Measurements from ENCODE around the gene PTPRM. TPM values are rescaled to one million over a fixed set of nuclear protein-coding genes. Genes with fewer than 3 reads are reported as not detected.

PTPRM gene
- total RNA-seq, 1 experiment from 2014 or later = 14.5 TPM

DNA sequence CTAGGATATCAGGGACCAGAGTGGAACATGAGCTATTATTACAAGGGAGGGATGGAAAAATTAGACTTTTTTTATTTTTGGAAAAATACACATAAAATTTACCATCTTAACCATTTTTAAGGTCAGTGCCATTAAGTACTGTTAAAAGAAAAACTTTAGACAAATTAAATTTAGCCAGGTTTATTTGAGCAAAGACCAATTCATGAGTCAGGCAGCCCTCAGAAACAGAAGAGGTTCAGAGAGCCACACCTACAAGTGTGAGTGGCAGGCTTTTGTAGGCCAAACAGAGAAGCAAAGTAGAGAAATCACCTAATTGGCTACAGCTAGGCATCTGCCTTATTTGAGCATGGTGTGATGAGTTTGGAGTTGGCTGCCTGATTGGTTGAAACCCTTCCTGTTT is 740.8 kb downstream of the PTPRM start:
- TF ChIP-seq JUND (IDR thresholded peaks at IDR 0.05) = no peak
- TF ChIP-seq CBX3 (IDR thresholded peaks at IDR 0.05; ENCODE audit: low read depth) = no peak
- TF ChIP-seq POLR2AphosphoS5 (IDR thresholded peaks at IDR 0.05; ENCODE audit: low read depth, low read length) = no peak
- no peak for TF ChIP-seq ELF1 (IDR thresholded peaks at IDR 0.05; ENCODE audit: borderline replicate concordance, low read depth)
- TF ChIP-seq, protein P1, sequence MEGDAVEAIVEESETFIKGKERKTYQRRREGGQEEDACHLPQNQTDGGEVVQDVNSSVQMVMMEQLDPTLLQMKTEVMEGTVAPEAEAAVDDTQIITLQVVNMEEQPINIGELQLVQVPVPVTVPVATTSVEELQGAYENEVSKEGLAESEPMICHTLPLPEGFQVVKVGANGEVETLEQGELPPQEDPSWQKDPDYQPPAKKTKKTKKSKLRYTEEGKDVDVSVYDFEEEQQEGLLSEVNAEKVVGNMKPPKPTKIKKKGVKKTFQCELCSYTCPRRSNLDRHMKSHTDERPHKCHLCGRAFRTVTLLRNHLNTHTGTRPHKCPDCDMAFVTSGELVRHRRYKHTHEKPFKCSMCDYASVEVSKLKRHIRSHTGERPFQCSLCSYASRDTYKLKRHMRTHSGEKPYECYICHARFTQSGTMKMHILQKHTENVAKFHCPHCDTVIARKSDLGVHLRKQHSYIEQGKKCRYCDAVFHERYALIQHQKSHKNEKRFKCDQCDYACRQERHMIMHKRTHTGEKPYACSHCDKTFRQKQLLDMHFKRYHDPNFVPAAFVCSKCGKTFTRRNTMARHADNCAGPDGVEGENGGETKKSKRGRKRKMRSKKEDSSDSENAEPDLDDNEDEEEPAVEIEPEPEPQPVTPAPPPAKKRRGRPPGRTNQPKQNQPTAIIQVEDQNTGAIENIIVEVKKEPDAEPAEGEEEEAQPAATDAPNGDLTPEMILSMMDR (IDR thresholded peaks at IDR 0.05 in 2 of 3, conservative IDR thresholded peaks at IDR 0.05 in 1 of 3; ENCODE audit: borderline replicate concordance in 1 of 3, insufficient read depth in 1 of 3, low read depth in 2 of 3, low read length in 2 of 3) = no peak
- no peak for TF ChIP-seq SP1 (IDR thresholded peaks at IDR 0.05; ENCODE audit: low read depth)
- TF ChIP-seq, protein P2, sequence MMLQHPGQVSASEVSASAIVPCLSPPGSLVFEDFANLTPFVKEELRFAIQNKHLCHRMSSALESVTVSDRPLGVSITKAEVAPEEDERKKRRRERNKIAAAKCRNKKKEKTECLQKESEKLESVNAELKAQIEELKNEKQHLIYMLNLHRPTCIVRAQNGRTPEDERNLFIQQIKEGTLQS (IDR thresholded peaks at IDR 0.05) = no peak
- no peak for TF ChIP-seq EZH2 (IDR thresholded peaks at IDR 0.05)
- TF ChIP-seq RAD21 (IDR thresholded peaks at IDR 0.05; ENCODE audit: low read depth) = no peak
- intact Hi-C loops (cut with micrococcal nuclease) = no loop called here
- H3K9ac ChIP-seq (ENCODE audit: low read length) = no peak overlapping the region
- H3K4me1 ChIP-seq (ENCODE audit: control insufficient read depth in 1 of 2, insufficient read depth in 2 of 2, low read length in 2 of 2) = no peaks in the 10 kb centered on the region
- no peak for DNase-seq (ENCODE audit: low read depth, low spot score)
- POLR2A ChIA-PET = no interaction called here
- no peak overlapping the region for H3K4me3 ChIP-seq (replicated peaks in 1 of 2; ENCODE audit: low read depth in 1 of 2, low read length in 2 of 2)
- H3K36me3 ChIP-seq (ENCODE audit: control insufficient read depth in 1 of 2, insufficient read depth in 2 of 2, low read length in 2 of 2) = no peaks in the 10 kb centered on the region
- no peak overlapping the region for H3K4me2 ChIP-seq (ENCODE audit: low read length)
- no peaks in the 10 kb centered on the region for H3K9me3 ChIP-seq (ENCODE audit: control insufficient read depth in 1 of 2, insufficient read depth in 1 of 2, low read depth in 1 of 2, low read length in 2 of 2)
- ATAC-seq = peak; percentile 55; the same call in 1 of the 2 replicates
- H3K79me2 ChIP-seq (ENCODE audit: insufficient read depth, low read length) = no peaks in the 10 kb centered on the region
- CTCF ChIA-PET = no interaction called here
- no peaks in the 10 kb centered on the region for H4K20me1 ChIP-seq (ENCODE audit: insufficient read depth)
- no peak overlapping the region for H2AFZ ChIP-seq (ENCODE audit: low read depth, low read length, poor library complexity, severe bottlenecking)
- RAD21 ChIA-PET (ENCODE audit: low non-redundant PET in 1 of 2, low total read pairs in 2 of 2, uncharacterized antibody in 2 of 2, unreplicated experiment in 2 of 2) = no interaction called here
- no peaks in the 10 kb centered on the region for H3K27me3 ChIP-seq (ENCODE audit: insufficient read depth, low read length)
- H3K27ac ChIP-seq (ENCODE audit: low read depth, low read length) = no peak overlapping the region
- no peaks in the 10 kb centered on the region for H3K9me2 ChIP-seq (ENCODE audit: insufficient read depth)
- no TSS peak for BruUV-seq (replicated peaks)

DNA sequence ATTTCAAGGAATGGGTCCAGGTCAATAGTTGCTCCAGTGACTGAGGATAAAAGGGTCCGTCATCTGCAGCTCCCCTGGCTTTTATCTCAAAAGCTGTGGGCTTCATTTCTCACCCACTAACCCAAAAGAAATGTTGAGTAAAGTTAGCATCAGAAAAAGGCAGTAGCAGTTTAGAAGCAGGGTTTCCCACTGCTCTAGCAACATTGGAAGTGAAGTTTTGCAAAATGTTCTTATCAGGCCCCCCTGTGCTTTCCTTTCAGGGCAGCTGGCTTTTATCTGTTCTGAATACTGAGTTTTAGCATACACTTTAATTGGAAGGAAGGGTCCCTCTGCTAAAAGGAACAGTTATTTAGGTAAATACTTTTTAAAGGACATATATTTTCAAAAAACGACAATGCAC is 745.9 kb downstream of the PTPRM start:
- CTCF ChIA-PET = no interaction called here
- H2AFZ ChIP-seq (ENCODE audit: low read depth, low read length, poor library complexity, severe bottlenecking) = no peak overlapping the region
- H3K4me2 ChIP-seq (ENCODE audit: low read length) = no peak overlapping the region
- H3K36me3 ChIP-seq (ENCODE audit: control insufficient read depth in 1 of 2, insufficient read depth in 2 of 2, low read length in 2 of 2) = no peaks in the 10 kb centered on the region
- H3K4me3 ChIP-seq (replicated peaks in 1 of 2; ENCODE audit: low read depth in 1 of 2, low read length in 2 of 2) = no peak overlapping the region
- H3K9me3 ChIP-seq (ENCODE audit: control insufficient read depth in 1 of 2, insufficient read depth in 1 of 2, low read depth in 1 of 2, low read length in 2 of 2) = no peaks in the 10 kb centered on the region
- no peaks in the 10 kb centered on the region for H3K4me1 ChIP-seq (ENCODE audit: control insufficient read depth in 1 of 2, insufficient read depth in 2 of 2, low read length in 2 of 2)
- no peaks in the 10 kb centered on the region for H4K20me1 ChIP-seq (ENCODE audit: insufficient read depth)
- H3K79me2 ChIP-seq (ENCODE audit: insufficient read depth, low read length) = no peaks in the 10 kb centered on the region
- no peak overlapping the region for H3K9ac ChIP-seq (ENCODE audit: low read length)
- ATAC-seq = no peak
- no peaks in the 10 kb centered on the region for H3K27me3 ChIP-seq (ENCODE audit: insufficient read depth, low read length)
- H3K27ac ChIP-seq (ENCODE audit: low read depth, low read length) = no peak overlapping the region
- DNase-seq (ENCODE audit: low read depth, low spot score) = no peak
- no peaks in the 10 kb centered on the region for H3K9me2 ChIP-seq (ENCODE audit: insufficient read depth)
- intact Hi-C loops (cut with micrococcal nuclease) = no loop called here
- RAD21 ChIA-PET (ENCODE audit: low non-redundant PET in 1 of 2, low total read pairs in 2 of 2, uncharacterized antibody in 2 of 2, unreplicated experiment in 2 of 2) = no interaction called here
- POLR2A ChIA-PET = no interaction called here
- no TSS peak for BruUV-seq (replicated peaks)
- TF ChIP-seq CBX3 (IDR thresholded peaks at IDR 0.05; ENCODE audit: low read depth) (no peak), CEBPB (IDR thresholded peaks at IDR 0.05; ENCODE audit: low read depth) (no peak), EZH2phosphoT487 (IDR thresholded peaks at IDR 0.05; ENCODE audit: borderline replicate concordance) (no peak), JUND (IDR thresholded peaks at IDR 0.05) (no peak), TCF7L2 (IDR thresholded peaks at IDR 0.05; ENCODE audit: borderline replicate concordance, extremely low read depth, insufficient read depth, insufficient read length) (no peak)
- TF ChIP-seq, protein P2 (IDR thresholded peaks at IDR 0.05) = no peak
- TF ChIP-seq, protein P3, sequence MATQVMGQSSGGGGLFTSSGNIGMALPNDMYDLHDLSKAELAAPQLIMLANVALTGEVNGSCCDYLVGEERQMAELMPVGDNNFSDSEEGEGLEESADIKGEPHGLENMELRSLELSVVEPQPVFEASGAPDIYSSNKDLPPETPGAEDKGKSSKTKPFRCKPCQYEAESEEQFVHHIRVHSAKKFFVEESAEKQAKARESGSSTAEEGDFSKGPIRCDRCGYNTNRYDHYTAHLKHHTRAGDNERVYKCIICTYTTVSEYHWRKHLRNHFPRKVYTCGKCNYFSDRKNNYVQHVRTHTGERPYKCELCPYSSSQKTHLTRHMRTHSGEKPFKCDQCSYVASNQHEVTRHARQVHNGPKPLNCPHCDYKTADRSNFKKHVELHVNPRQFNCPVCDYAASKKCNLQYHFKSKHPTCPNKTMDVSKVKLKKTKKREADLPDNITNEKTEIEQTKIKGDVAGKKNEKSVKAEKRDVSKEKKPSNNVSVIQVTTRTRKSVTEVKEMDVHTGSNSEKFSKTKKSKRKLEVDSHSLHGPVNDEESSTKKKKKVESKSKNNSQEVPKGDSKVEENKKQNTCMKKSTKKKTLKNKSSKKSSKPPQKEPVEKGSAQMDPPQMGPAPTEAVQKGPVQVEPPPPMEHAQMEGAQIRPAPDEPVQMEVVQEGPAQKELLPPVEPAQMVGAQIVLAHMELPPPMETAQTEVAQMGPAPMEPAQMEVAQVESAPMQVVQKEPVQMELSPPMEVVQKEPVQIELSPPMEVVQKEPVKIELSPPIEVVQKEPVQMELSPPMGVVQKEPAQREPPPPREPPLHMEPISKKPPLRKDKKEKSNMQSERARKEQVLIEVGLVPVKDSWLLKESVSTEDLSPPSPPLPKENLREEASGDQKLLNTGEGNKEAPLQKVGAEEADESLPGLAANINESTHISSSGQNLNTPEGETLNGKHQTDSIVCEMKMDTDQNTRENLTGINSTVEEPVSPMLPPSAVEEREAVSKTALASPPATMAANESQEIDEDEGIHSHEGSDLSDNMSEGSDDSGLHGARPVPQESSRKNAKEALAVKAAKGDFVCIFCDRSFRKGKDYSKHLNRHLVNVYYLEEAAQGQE (IDR thresholded peaks at IDR 0.05; ENCODE audit: low read depth) = no peak

Data from HCT116 (cell line).